A673 (cell line): ENCODE data around the gene P4HB. TPM values are rescaled to one million over a fixed set of nuclear protein-coding genes. Genes with fewer than 3 reads are reported as not detected.

ENCODE experiments used
- BruUV-seq: library from RNA; stranded (reverse); fragments of 400-500 nt; replicated peaks from 2 replicates; lab custom pipeline; 2021; lab: Mats Ljungman, UMichigan
- CTCF ChIA-PET: fragments of 300-600 bp; sonication (Branson Sonifier 250); formaldehyde crosslinking; loops from one replicate; lab custom pipeline; 2022; ENCODE audit warnings: antibody characterized with exemption; lab: Charles Lee
- POLR2A ChIA-PET: fragments of 300-600 bp; sonication (Branson Sonifier 250); formaldehyde crosslinking; loops from one replicate; lab custom pipeline; 2022; ENCODE audit warnings: antibody characterized with exemption; ENCODE audit not compliant: low non-redundant PET; lab: Charles Lee
- DNase-seq: peaks from one replicate; pipeline ENCODE4 v3.0.0-alpha.2; 2015; ENCODE audit warnings: low spot score
- H3K27ac ChIP-seq: fragments of 200-600 bp; sonication (generic); 2 replicates; pipeline ENCODE4 v1.5.1; 2016; ENCODE audit warnings: mixed run types, low read depth, mild to moderate bottlenecking, mixed read lengths, antibody characterized with exemption, low read length; ENCODE audit not compliant: poor library complexity, severe bottlenecking
- H3K27me3 ChIP-seq: fragments of 200-600 bp; sonication (generic); replicated peaks from 2 replicates; pipeline ENCODE4 v1.6.1; 2017; ENCODE audit warnings: mixed run types, low read depth, mild to moderate bottlenecking, mixed read lengths, antibody characterized with exemption, low read length; ENCODE audit not compliant: insufficient read depth, poor library complexity
- H3K36me3 ChIP-seq: fragments of 200-600 bp; sonication (generic); 2 replicates; pipeline ENCODE4 v1.6.1; 2016; ENCODE audit warnings: mixed run types, mild to moderate bottlenecking, mixed read lengths, antibody characterized with exemption, low read length; ENCODE audit not compliant: insufficient read depth, poor library complexity, severe bottlenecking
- H3K4me1 ChIP-seq: fragments of 200-600 bp; sonication (generic); 2 replicates; pipeline ENCODE4 v1.6.1; 2017; ENCODE audit warnings: mixed run types, mild to moderate bottlenecking, mixed read lengths, antibody characterized with exemption, low read length; ENCODE audit not compliant: insufficient read depth, poor library complexity, severe bottlenecking
- H3K4me3 ChIP-seq: fragments of 200-600 bp; sonication (generic); 2 replicates; pipeline ENCODE4 v1.5.1; 2016; ENCODE audit warnings: low read depth, mixed run types, mild to moderate bottlenecking, mixed read lengths, low read length; ENCODE audit not compliant: poor library complexity, severe bottlenecking
- H3K9me3 ChIP-seq: fragments of 200-600 bp; sonication (generic); 2 replicates; pipeline ENCODE4 v1.6.1; 2016; ENCODE audit warnings: mixed run types, low read depth, mild to moderate bottlenecking, mixed read lengths, antibody characterized with exemption, low read length; ENCODE audit not compliant: poor library complexity, severe bottlenecking
- CTCF ChIP-seq: fragments of 300-800, 200-600 bp; sonication (generic); conservative IDR thresholded peaks from 2 replicates; pipeline ENCODE4 v1.5.1; 2017; ENCODE audit warnings: low read depth, mild to moderate bottlenecking, antibody characterized with exemption, low read length, moderate library complexity, mixed read lengths
- EZH2 ChIP-seq: fragments of 200-600 bp; sonication (generic); IDR thresholded peaks from 2 replicates; pipeline ENCODE4 v1.6.1; 2017; ENCODE audit warnings: borderline replicate concordance, low read depth, mild to moderate bottlenecking, mixed read lengths, antibody characterized with exemption, low read length; ENCODE audit not compliant: poor library complexity, severe bottlenecking
- intact Hi-C: fragments of 100-400 bp; cut with micrococcal nuclease; formaldehyde crosslinking; loops from one replicate; pipeline ENCODE4 v1.10.0; 2022; ENCODE audit not compliant: unreplicated experiment
- total RNA-seq: library from RNA; stranded (reverse); gene quantifications from 2 replicates; pipeline ENCODE4 v1.2.3, GENCODE V29; 2021

The P4HB gene
- total RNA-seq, 1 experiment from 2014 or later = 503 TPM

- H3K9me3 ChIP-seq = no peaks in the 10 kb centered on the region
- no peak overlapping the region for H3K27ac ChIP-seq
- H3K36me3 ChIP-seq = no peaks in the 10 kb centered on the region
- no peak for DNase-seq
- no peak overlapping the region for H3K4me3 ChIP-seq
- CTCF ChIA-PET = no interaction called here
- BruUV-seq = no TSS peak
- intact Hi-C loops = no loop called here
- TF ChIP-seq EZH2 = no peak
- POLR2A ChIA-PET = interaction anchor here (0.6 kb wide), 1 partner anchor 418 kb away, joined by 4 read pairs; the partner anchor contains the start of gene BAHCC1
- H3K4me1 ChIP-seq = no peaks in the 10 kb centered on the region
- peaks cover 19% of the 10 kb centered on the region for H3K27me3 ChIP-seq
These were observed 47.6 kb downstream of the P4HB start for GRCh38 chr17:81812571-81813370.

GRCh38 chr17:81811705-81812570 is 48.4 kb downstream of the P4HB start:
- intact Hi-C loops = no loop called here
- ChIA-PET POLR2A (no interaction called here), CTCF (no interaction called here)
- no TSS peak for BruUV-seq
- Histone ChIP-seq H3K9me3 (no peaks in the 10 kb centered on the region), H3K4me3 (no peak overlapping the region), H3K36me3 (no peaks in the 10 kb centered on the region), H3K27me3 (peaks cover 27% of the 10 kb centered on the region), H3K27ac (no peak overlapping the region), H3K4me1 (no peaks in the 10 kb centered on the region)
- no peak for TF ChIP-seq CTCF
- TF ChIP-seq EZH2 = no peak
- DNase-seq = no peak

- H3K36me3 ChIP-seq = no peaks in the 10 kb centered on the region
- no peak for TF ChIP-seq CTCF
- TF ChIP-seq EZH2 = no peak
- no peaks in the 10 kb centered on the region for H3K4me1 ChIP-seq
- peaks cover 36% of the 10 kb centered on the region for H3K27me3 ChIP-seq
- H3K27ac ChIP-seq = no peak overlapping the region
- H3K4me3 ChIP-seq = no peak overlapping the region
- BruUV-seq = no TSS peak
- intact Hi-C loops = no loop called here
- ChIA-PET CTCF (no interaction called here), POLR2A (no interaction called here)
- no peaks in the 10 kb centered on the region for H3K9me3 ChIP-seq
- DNase-seq = no peak
These were observed 49.2 kb downstream of the P4HB start for GRCh38 chr17:81810892-81811704.
